H1 (cell line): Measurements from ENCODE around the gene TBC1D10A. TPM values are rescaled to one million over a fixed set of nuclear protein-coding genes. Genes with fewer than 3 reads are reported as not detected.

ENCODE experiments used
- CHD7 ChIP-seq: fragments of 300-600 bp; sonication (generic); IDR thresholded peaks from 2 replicates; pipeline ENCODE4 v1.7.1; 2012; ENCODE audit warnings: low read length, moderate library complexity, mild to moderate bottlenecking, inconsistent platforms; ENCODE audit not compliant: insufficient replicate concordance
- E2F6 ChIP-seq: IDR thresholded peaks from 2 replicates; pipeline ENCODE4 v1.6.1; 2012; ENCODE audit warnings: inconsistent platforms
- POLR2A ChIP-seq, 2 experiments: IDR thresholded peaks; 1 replicate in 1 of 2; 2 replicates in 1 of 2; pipeline ENCODE4 v1.6.1; 2011; ENCODE audit warnings: low read depth in 2 of 2, low read length in 2 of 2, mild to moderate bottlenecking in 2 of 2; ENCODE audit errors: control extremely low read depth in 1 of 2
- POU5F1 ChIP-seq: IDR thresholded peaks from 2 replicates; pipeline ENCODE4 v1.6.1; 2011; ENCODE audit warnings: low read depth, mild to moderate bottlenecking, low read length, moderate library complexity
- RBBP5 ChIP-seq: IDR thresholded peaks from 2 replicates; pipeline ENCODE4 v1.7.1; 2012; ENCODE audit warnings: low read depth, mild to moderate bottlenecking, inconsistent platforms, low read length, moderate library complexity, borderline replicate concordance
- SAP30 ChIP-seq: fragments of 300-600 bp; sonication (generic); IDR thresholded peaks from 2 replicates; pipeline ENCODE4 v1.7.1; 2012; ENCODE audit warnings: low read length, moderate library complexity, mild to moderate bottlenecking, inconsistent platforms; ENCODE audit not compliant: insufficient read depth, insufficient replicate concordance
- SP2 ChIP-seq: IDR thresholded peaks from 2 replicates; pipeline ENCODE4 v1.6.1; 2012; ENCODE audit warnings: mild to moderate bottlenecking, low read length, inconsistent platforms
- SRF ChIP-seq: IDR thresholded peaks from 2 replicates; pipeline ENCODE4 v1.6.1; 2011; ENCODE audit warnings: mild to moderate bottlenecking, low read depth, low read length, moderate library complexity
- TAF1 ChIP-seq: IDR thresholded peaks from 2 replicates; pipeline ENCODE4 v1.6.1; 2011; ENCODE audit warnings: mild to moderate bottlenecking, low read depth, low read length
- TEAD4 ChIP-seq: IDR thresholded peaks from 2 replicates; pipeline ENCODE4 v1.6.1; 2012; ENCODE audit warnings: low read depth, low read length, inconsistent platforms, mixed read lengths
- ZNF274 ChIP-seq: IDR thresholded peaks from 2 replicates; pipeline ENCODE4 v1.7.0; 2012; ENCODE audit warnings: low read length, borderline replicate concordance; ENCODE audit errors: extremely low read depth
- polyA plus RNA-seq, 7 experiments: library from polyadenylated mRNA; depleted of rRNA in 3 of 7; stranded (reverse) in 5 of 7; unstranded in 2 of 7; fragments of >200 nt in 5 of 7; fragments of 200-250 nt in 2 of 7; gene quantifications; 1 replicate in 5 of 7; 2 replicates in 1 of 7; 4 replicates in 1 of 7; pipeline versions ENCODE4 v1.2.1 to v1.2.3, GENCODE V29; 2011 to 2013; ENCODE audit warnings: missing spikeins in 2 of 7, mixed read lengths in 2 of 7
- total RNA-seq: library from RNA; stranded (reverse); fragmentation: NEBNext Ultra II Directional; extraction: Animal tissue kit (Norgen Biotek cat#: 25700); gene quantifications from 2 replicates; pipeline ENCODE4 v1.2.1, GENCODE V29; 2021

TBC1D10A gene
- total and polyA plus RNA-seq, 2 of the 8 experiments (the other 6 are each of a cell fraction or from before 2014, with no cell fraction given) = 5.4 to 7.0 TPM

DNA sequence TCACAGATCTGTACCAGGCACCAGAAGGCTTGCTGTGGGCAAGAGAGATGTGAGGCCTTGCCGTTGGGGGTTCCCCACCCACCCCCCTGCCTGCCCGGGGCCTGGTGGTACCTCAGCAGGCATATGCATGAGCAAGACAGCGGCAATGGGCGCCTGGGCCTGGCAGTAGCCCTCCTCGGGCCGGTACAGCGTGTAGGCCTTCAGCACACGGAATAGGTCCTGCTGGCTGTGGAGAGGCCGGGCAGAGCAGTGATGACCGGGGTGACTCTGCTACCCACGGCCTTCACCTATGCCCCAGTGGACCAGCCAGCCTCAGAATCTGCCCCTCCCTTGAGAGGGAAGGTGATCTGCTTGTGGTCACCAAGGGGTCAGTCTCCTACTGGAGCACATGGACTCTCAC lies 31.9 kb downstream of the TBC1D10A start (continued):
- TF ChIP-seq CHD7 (no peak), SP2 (no peak), TAF1 (no peak), POLR2A (IDR thresholded peaks at IDR 0.05; ENCODE audit: control extremely low read depth in 1 of 2, low read depth in 2 of 2, low read length in 2 of 2) (no peak), TEAD4 (no peak), POU5F1 (no peak), SRF (no peak), SAP30 (no peak), E2F6 (no peak), RBBP5 (no peak), ZNF274 (no peak)
